ENCODE data around the gene MYO15A. TPM values are rescaled to one million over a fixed set of nuclear protein-coding genes. Genes with fewer than 3 reads are reported as not detected.

The MYO15A gene
- total RNA-seq, 1 donor from 2014 or later = 6.1 TPM

DNA sequence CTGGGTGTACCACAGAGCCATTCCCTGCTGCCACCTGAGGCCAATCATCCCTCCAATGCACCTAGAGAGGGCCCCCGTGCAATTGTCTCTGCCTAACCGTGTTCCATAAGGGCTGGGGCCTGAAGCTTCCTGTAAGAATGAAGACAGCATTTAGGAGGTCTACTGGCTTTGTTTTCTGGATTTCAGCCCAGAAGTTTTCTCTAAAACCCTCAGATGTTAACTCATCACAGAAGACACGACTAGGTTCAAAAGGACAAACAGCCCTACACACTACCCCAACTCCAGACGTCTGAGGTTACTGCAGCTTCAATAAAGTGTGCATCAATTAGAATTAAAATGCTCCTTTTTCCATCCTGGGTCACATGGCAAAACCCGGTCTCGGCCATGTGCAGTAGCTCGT is 31.6 kb upstream of the MYO15A start:
- no peak for DNase-seq (ENCODE audit: extremely low spot score in 2 of 2)
- no peaks in the 10 kb centered on the region for H3K27me3 ChIP-seq
- H3K27ac ChIP-seq = no peak overlapping the region
- H3K4me3 ChIP-seq = no peak overlapping the region
- intact Hi-C loops (cut with DNase I) = no loop called here
- no peaks in the 10 kb centered on the region for H3K36me3 ChIP-seq
- TF ChIP-seq POLR2AphosphoS5 (IDR thresholded peaks at IDR 0.05; ENCODE audit: insufficient read depth in 1 of 2, low read depth in 1 of 2) (no peak), POLR2A (IDR thresholded peaks at IDR 0.05) (no peak)
- TF ChIP-seq, protein P1, sequence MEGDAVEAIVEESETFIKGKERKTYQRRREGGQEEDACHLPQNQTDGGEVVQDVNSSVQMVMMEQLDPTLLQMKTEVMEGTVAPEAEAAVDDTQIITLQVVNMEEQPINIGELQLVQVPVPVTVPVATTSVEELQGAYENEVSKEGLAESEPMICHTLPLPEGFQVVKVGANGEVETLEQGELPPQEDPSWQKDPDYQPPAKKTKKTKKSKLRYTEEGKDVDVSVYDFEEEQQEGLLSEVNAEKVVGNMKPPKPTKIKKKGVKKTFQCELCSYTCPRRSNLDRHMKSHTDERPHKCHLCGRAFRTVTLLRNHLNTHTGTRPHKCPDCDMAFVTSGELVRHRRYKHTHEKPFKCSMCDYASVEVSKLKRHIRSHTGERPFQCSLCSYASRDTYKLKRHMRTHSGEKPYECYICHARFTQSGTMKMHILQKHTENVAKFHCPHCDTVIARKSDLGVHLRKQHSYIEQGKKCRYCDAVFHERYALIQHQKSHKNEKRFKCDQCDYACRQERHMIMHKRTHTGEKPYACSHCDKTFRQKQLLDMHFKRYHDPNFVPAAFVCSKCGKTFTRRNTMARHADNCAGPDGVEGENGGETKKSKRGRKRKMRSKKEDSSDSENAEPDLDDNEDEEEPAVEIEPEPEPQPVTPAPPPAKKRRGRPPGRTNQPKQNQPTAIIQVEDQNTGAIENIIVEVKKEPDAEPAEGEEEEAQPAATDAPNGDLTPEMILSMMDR (IDR thresholded peaks at IDR 0.05) = no peak
- no peaks in the 10 kb centered on the region for H3K9me3 ChIP-seq
- no peaks in the 10 kb centered on the region for H3K4me1 ChIP-seq

DNA sequence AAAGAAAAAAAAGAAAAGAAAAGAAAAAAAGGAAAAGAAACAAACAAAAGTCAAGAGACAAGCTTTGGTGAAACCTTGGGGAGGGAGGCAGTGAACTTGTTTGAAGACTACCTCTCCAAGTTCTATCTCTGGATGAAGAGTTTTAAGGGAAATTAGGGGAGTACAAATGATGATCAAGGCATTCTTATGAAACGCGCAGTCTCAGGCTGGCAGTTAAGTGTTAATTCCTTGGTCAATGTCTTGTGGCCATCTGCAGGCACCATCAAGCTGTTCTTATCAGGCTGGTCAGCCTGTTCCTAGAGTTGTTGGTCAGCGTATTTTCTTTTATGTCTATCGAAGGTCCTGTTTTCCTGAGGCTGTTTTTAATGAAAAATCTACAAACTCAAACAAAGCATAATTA is 29.0 kb upstream of the MYO15A start:
- no peak for DNase-seq (ENCODE audit: extremely low spot score in 2 of 2)
- Histone ChIP-seq H3K27me3 (no peaks in the 10 kb centered on the region), H3K4me1 (no peaks in the 10 kb centered on the region), H3K4me3 (no peak overlapping the region), H3K9me3 (no peaks in the 10 kb centered on the region), H3K27ac (no peak overlapping the region), H3K36me3 (no peaks in the 10 kb centered on the region)
- TF ChIP-seq POLR2AphosphoS5 (IDR thresholded peaks at IDR 0.05; ENCODE audit: insufficient read depth in 1 of 2, low read depth in 1 of 2) = no peak
- TF ChIP-seq, protein P1 (IDR thresholded peaks at IDR 0.05) = no peak
- intact Hi-C loops (cut with DNase I) = no loop called here

DNA sequence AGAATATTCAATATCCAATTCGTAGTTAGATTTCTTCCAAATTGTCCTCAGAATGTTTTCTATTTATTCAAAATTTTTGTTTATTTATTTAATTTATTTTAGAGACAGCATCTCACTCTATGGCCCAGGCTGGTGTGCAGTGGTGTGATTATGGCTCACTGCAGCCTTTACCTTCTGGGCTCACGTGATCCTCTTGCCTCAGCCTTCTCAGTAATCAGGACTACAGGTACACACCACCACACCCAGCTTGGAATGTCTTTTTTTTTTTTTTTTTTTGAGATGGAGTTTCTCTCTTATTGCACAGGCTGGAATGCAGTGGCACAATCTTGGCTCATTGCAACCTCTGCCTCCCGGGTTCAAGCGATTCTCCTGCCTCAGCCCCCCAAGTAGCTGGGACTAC is 24.3 kb upstream of the MYO15A start:
- peaks cover 19% of the 10 kb centered on the region for H3K4me1 ChIP-seq
- no peaks in the 10 kb centered on the region for H3K27me3 ChIP-seq
- TF ChIP-seq, protein P1 (IDR thresholded peaks at IDR 0.05) = no peak
- TF ChIP-seq POLR2AphosphoS5 (IDR thresholded peaks at IDR 0.05; ENCODE audit: insufficient read depth in 1 of 2, low read depth in 1 of 2) (no peak), POLR2A (IDR thresholded peaks at IDR 0.05) (no peak)
- no peaks in the 10 kb centered on the region for H3K36me3 ChIP-seq
- no peak overlapping the region for H3K27ac ChIP-seq
- no peak for DNase-seq (ENCODE audit: extremely low spot score in 2 of 2)
- H3K9me3 ChIP-seq = no peaks in the 10 kb centered on the region
- intact Hi-C loops (cut with DNase I) = no loop called here
- no peak overlapping the region for H3K4me3 ChIP-seq

DNA sequence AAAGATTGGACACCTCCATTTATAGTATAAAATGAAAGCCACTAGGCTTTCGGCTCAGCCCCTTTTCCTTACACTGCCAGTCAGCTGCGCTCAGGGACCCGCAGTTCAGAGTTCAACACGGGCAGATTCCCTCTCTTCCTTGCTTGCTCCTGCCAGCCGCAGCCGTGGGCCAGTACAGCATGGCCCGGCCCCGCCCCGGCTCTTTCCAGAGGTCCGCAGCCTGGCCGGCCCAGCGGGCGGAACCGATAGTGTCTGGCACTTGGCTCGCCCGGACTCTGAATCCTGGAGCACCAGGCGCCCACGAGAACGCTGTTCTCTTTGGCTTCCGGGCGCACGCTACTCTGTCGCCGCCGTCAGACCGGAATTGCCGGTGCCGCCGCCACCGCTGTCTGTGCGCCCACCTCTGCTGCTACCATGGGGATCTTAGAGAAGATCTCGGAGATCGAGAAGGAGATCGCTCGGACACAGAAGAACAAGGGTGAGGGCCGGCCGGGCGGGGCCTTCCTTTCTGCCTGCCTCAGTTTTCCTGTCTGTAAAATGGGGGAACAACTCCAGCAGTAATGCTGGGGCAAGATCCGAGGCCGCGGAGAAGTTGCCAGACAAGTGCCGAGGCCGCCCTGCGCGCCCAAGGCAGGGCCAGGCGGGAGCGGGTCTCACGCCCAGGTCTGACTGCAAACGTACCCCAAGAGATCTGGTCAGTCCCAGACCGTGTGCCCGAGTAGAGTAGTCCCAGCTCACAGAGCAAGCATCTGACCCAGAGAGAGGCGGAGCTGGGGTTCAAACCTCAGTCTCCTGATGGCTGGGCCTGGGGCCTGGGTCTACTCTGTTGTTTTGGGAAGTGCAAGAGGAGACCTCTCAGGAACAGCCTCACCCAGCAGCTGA is 20.7 kb upstream of the MYO15A start, which contains the start of gene DRG2:
Gene DRG2 (plus strand): TSS at position 339 of the 882 bp plus-strand sequence. CDS start 76 bp downstream, at position 415.
- Histone ChIP-seq H3K4me3 (peak within 1 kb of the TSS; percentile 65 to 85), H3K9me3 (no peaks in the 10 kb centered on the region), H3K27me3 (no peaks in the 10 kb centered on the region), H3K4me1 (peaks cover 19% of the 10 kb centered on the region), H3K27ac (peak within 1 kb of the TSS; percentile 82), H3K36me3 (no peaks in the 10 kb centered on the region)
- intact Hi-C loops (cut with DNase I) = no loop called here
- peak; percentile 91 to 94 for TF ChIP-seq POLR2AphosphoS5 (IDR thresholded peaks at IDR 0.05; ENCODE audit: insufficient read depth in 1 of 2, low read depth in 1 of 2)
- peak in 1 of 2 donors; percentile 20 for TF ChIP-seq POLR2A (IDR thresholded peaks at IDR 0.05)
- TF ChIP-seq, protein P1 (IDR thresholded peaks at IDR 0.05) = peak in 2 of 3 experiments; percentile 15 to 18
- no peak for DNase-seq (ENCODE audit: extremely low spot score in 2 of 2)

DNA sequence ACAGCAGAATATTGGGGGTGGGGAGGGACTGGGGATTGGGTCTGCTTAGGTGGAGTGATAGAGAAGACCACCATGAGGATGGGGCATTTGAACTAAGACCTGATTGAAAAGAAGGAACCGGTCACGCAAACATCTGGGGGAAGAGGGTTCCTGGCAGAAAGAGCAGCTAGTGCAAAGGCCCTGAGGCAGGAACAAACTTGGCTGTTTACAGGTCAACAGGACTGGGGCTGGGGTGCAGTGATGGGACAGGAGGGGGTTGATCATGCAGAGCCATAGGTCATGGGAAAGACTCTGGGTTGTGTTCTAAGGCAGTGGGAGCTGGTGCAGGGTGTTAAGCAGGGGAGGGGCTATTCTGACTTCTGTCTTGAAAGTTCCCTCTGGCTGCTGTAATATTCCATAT is 18.9 kb upstream of the MYO15A start:
- Histone ChIP-seq H3K27me3 (no peaks in the 10 kb centered on the region), H3K27ac (no peak overlapping the region), H3K9me3 (no peaks in the 10 kb centered on the region), H3K4me1 (peaks cover 19% of the 10 kb centered on the region), H3K36me3 (peaks cover 4 to 7% of the 10 kb centered on the region in 2 donors), H3K4me3 (no peak overlapping the region)
- intact Hi-C loops (cut with DNase I) = no loop called here
- TF ChIP-seq, protein P1 (IDR thresholded peaks at IDR 0.05) = no peak
- TF ChIP-seq POLR2A (IDR thresholded peaks at IDR 0.05) (no peak), POLR2AphosphoS5 (IDR thresholded peaks at IDR 0.05; ENCODE audit: insufficient read depth in 1 of 2, low read depth in 1 of 2) (no peak)
- no peak for DNase-seq (ENCODE audit: extremely low spot score in 2 of 2)
